Central memory CD4-positive, alpha-beta T cell (primary cell): ENCODE results near the gene KCNMA1.

Experiments
- DNase-seq: peaks from one replicate; pipeline ENCODE4 v3.0.0; 2022

Gene KCNMA1

GRCh38 chr10:76902949-76903348, 734.7 kb downstream of the KCNMA1 start:
- DNase-seq, result no peak

GRCh38 chr10:76901701-76902100, 735.9 kb downstream of the KCNMA1 start:
- no peak for DNase-seq

DNA sequence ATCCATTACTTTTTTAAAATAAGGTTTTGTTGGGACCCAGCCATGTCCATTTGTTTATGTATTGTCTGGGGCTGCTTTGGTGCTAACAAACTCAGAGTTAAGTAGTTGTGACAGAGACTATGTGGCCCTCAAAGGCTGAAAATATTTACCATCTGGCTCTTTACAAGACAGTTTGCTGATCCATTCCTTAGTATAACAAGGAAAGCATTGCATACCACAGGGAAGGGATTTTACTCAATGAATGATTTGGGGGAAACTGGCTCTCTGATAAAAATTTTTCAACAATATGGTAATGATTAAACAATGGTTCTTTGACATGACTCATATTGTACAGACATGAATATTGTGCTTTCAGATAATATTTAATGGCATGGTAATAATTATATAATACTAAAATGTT, 738.1 kb downstream of the KCNMA1 start:
- no peak for DNase-seq

GRCh38 chr10:76892766-76893479, 744.7 kb downstream of the KCNMA1 start:
- no peak for DNase-seq

DNA sequence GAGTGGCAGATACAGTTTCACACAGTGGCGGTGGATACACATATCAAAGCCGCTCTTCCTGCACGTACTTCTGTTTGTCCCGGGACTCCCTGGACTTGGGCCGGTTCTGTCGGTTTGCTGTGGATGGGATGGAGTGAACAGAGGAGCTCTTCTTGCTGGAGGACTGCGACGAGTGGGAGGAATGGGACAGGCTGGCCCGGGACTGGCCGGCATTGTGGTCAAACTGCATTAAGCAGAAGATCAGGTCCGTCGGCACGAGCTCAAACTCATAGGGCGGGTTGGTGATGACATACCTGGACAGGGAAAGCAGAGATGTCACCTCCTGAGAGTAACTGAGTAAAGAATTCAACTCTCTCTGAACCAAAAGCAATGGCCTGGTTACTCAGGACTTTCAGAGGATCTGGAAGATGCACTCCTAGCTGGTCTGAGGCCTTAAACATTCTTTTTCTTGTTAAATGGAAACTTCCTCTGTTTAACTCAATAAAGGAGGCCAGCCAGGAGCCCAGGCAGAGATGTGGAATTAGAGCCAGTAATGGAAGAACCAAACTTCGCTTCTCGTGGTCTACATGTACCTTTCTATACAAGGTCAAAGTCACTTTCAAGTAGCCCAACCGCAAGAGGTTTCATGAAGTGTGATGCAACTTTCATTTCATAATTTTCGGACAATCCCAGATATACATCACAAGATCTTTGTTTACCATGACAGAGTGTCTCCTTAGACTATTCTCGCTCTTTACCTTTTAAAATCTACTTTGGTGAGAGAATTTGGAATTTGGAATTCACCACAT, 750.2 kb downstream of the KCNMA1 start:
- DNase-seq, result no peak

GRCh38 chr10:76885816-76886215, 751.8 kb downstream of the KCNMA1 start:
- DNase-seq, result no peak

GRCh38 chr10:76884673-76885275, 752.8 kb downstream of the KCNMA1 start:
- no peak for DNase-seq

DNA sequence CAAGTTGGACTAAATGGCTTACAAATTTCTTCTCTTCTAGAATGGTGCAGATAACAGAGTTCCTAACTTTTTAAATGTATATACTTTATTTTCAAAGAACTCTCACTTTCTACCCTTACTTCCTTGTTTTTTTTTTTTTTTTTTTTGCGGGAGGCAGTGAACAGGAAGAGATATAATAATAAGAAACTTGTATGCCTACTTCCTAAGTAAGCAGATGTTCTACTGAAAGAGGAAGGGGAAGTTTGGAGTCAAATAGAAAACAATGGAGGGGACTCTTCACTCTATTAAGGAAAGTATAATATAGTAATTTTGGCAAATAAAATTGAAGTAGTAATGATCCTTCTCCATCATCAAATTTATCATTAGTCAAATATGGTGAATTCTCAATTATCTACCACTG, 754.0 kb downstream of the KCNMA1 start:
- no peak for DNase-seq

DNA sequence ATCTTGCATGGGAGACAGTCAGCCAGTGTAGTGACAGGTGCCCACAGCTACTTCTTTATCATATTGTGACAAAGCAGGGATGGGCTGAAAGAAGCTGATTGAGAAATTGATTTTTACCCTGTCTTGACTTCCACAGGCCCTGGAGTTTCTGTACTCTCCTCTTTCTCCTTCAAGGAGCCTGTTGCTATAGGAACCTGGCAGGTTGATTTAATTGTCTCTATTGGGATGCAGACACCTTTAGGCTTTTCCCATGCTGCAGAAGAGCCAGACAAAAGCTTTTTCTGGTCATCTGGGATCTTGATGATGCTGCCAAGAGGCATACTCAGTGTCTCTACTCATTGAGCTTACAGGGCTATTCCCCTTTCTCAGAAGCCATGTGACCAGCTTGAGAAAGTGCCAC, 754.8 kb downstream of the KCNMA1 start:
- no peak for DNase-seq

- no peak for DNase-seq
Observed at GRCh38 chr10:76882245-76882644, 755.4 kb downstream of the KCNMA1 start.

GRCh38 chr10:76881477-76882220, 756.0 kb downstream of the KCNMA1 start:
- no peak for DNase-seq

GRCh38 chr10:76880931-76881330, 756.7 kb downstream of the KCNMA1 start:
- no peak for DNase-seq

- DNase-seq, result no peak
Observed at GRCh38 chr10:76879116-76879913, 758.3 kb downstream of the KCNMA1 start.

- DNase-seq, result no peak
Observed at GRCh38 chr10:76878514-76878913, 759.1 kb downstream of the KCNMA1 start.

GRCh38 chr10:76874896-76875295, 762.7 kb downstream of the KCNMA1 start:
- no peak for DNase-seq

- no peak for DNase-seq
Observed at GRCh38 chr10:76874176-76874575, 763.4 kb downstream of the KCNMA1 start.

DNA sequence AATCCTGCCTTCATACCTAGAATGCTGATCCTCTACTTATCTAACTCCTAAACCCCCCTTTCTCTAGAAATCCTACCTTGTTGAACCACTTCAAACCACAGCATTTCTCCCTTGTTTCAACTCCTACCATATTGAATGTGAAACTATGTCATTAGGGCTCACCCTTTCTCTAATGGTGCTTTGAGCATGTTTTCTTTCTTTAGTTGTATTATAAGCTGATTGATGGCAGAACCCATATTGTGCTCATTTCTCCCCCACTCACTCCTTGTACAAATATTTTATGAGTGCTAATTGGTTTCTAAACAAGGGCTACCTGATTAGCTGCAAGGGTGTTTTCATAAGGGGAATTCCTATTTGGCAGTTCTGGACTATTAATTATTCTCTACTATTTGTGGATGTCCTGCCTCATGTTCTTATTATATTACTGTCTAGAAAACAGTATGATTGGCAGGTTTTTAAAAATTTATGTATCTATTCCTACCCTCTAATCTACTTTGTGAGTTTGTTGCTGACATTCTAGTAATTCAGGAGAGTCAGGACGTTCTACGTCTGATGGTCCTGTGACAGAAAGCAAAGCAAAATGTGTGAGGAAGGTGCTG, 765.8 kb downstream of the KCNMA1 start:
- DNase-seq, result no peak

DNA sequence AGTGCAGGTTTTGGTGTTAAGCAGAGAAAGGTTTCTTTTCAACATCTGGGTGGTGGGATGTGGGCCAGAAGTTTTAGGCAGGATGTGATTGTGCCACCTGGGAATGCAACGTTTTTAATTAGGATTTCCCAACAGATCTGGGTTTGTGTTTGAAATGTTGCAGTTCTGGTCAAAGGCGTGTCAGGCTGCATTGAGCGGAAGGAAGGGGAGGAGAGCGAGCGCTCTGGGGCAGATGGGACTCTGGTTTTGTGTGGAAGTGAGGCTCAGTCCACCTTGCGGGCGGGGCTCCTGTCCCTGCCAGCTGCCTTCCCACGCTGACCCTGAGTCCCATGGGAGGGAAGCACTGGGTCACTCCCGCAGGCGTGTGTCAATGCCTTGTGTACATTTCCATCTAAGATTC, 767.7 kb downstream of the KCNMA1 start:
- no peak for DNase-seq

DNA sequence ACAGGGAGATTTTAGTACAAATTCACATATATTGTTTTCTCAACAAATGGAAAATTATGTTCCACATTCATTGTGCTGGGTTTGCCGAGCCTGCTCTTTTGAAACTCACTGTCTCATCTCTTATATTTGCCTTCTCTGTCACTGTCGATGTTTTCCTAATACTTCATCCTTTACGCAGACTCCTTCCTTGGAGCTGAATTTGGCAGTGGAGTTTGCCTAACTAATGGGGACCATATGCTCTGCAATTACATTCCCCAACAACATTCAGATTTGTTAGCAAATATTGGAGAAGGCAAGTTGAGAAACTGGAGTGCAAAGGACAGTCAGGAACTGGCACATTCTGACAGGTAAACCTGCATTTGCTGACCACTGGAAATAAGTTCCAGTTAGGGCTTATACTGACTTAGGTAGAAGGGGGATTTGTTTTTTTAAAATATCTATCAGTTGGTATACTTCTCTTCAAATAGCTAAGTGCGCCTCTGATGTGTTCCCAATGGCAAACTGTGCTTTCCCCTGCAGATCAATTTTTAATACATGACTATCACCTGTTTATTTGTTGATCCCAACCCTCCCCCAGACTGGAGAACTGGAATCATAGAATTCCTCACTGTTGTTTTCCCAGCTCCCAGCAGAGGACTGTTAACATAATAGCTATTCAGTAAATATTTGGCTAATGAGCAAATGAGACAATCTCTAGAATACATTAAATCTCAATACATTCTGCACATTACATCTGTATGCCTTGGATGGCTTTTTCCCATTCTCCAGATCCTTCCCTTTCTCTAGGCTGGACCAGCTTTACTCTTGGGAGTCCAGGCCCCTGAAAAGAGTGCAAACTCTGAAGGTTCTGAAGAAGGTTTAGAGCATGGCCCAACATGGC, 769.3 kb downstream of the KCNMA1 start:
- DNase-seq, result no peak

DNA sequence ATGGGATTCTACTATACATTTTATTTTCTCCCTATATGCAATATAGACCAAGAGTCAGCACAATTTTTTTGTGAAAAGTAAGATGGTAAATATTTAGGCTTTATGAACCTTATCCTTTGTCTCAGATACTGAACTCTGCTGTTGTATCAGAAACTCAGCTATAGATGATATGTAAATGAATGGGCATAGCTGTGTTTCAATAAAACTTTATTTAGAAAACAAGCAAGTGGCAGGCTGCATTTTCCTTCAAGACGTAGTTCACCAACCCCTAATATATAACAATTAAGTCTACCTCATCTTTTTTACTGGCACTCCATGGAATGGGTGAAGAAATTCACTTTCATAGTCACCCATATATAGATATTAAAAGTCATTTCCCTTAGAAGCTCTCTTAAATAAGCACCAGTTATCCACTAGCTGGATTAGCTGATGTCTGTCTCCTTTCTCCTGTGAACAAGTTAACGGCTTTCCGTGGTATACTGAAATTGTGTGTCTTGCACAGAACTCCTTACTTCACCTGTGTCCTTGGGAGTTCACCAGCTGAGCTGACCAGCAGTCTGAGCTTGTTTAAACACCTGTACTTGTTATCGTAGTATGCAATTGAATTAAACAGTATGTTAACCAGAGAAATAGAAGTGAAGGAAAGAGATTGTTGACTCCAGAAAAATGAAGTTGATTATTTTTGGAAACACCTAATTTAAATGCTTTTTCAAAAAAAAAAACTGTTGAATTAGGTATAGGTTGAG, 770.6 kb downstream of the KCNMA1 start:
- DNase-seq, result no peak
